B cell (primary cell): ENCODE measurements around the gene KRR1.

Source experiments
- CTCF ChIP-seq: fragments of 200-600 bp; IDR thresholded peaks from one replicate; pipeline ENCODE4 v1.8.0; 2022; ENCODE audit warnings: antibody characterized with exemption, mild to moderate bottlenecking
- EZH2 ChIP-seq: IDR thresholded peaks from 2 replicates; pipeline ENCODE4 v1.6.1; 2012; ENCODE audit warnings: borderline replicate concordance, low read depth, mild to moderate bottlenecking, moderate library complexity, low read length; ENCODE audit not compliant: insufficient read depth, poor library complexity, severe bottlenecking

GRCh38 chr12:75507086-75507485, 4.3 kb downstream of the KRR1 start:
- TF ChIP-seq CTCF (no peak), EZH2 (no peak)
